Liver (tissue), 3 donors: Measurements from ENCODE around the gene CCBE1.

Source experiments
- ATF3 ChIP-seq: IDR thresholded peaks from 2 replicates; pipeline ENCODE4 v1.6.1; 2016; ENCODE audit warnings: antibody characterized with exemption
- CTCF ChIP-seq: fragments of 150-350 bp; IDR thresholded peaks from 2 replicates; pipeline ENCODE4 v1.5.1; 2017; ENCODE audit warnings: improper control_type of control experiment, low read depth, low read length; ENCODE audit not compliant: missing input control
- FOXA1 ChIP-seq: IDR thresholded peaks from 2 replicates; pipeline ENCODE4 v1.6.1; 2016; ENCODE audit warnings: antibody characterized with exemption
- GABPA ChIP-seq, 2 donors: IDR thresholded peaks in 1 of 2; conservative IDR thresholded peaks in 1 of 2; 2 replicates each; pipeline ENCODE4 v1.6.1; 2016; ENCODE audit warnings: antibody characterized with exemption in 2 of 2, mild to moderate bottlenecking in 1 of 2, moderate library complexity in 1 of 2
- JUND ChIP-seq, 2 donors: IDR thresholded peaks; 2 replicates each; pipeline ENCODE4 v1.6.1; 2016; ENCODE audit warnings: antibody characterized with exemption in 2 of 2
- MAX ChIP-seq: IDR thresholded peaks from 2 replicates; pipeline ENCODE4 v1.6.1; 2016; ENCODE audit warnings: antibody characterized with exemption
- NR2F2 ChIP-seq: IDR thresholded peaks from 2 replicates; pipeline ENCODE4 v1.6.1; 2016; ENCODE audit warnings: antibody characterized with exemption
- RAD21 ChIP-seq, 2 donors: IDR thresholded peaks; 2 replicates each; pipeline ENCODE4 v1.6.1; 2016; ENCODE audit warnings: antibody characterized with exemption in 2 of 2, mild to moderate bottlenecking in 2 of 2
- REST ChIP-seq: IDR thresholded peaks from 2 replicates; pipeline ENCODE4 v1.6.1; 2016; ENCODE audit warnings: antibody characterized with exemption, mild to moderate bottlenecking
- TAF1 ChIP-seq: conservative IDR thresholded peaks from 2 replicates; pipeline ENCODE4 v1.6.1; 2016; ENCODE audit warnings: antibody characterized with exemption, mild to moderate bottlenecking
- YY1 ChIP-seq: IDR thresholded peaks from 2 replicates; pipeline ENCODE4 v1.6.1; 2016; ENCODE audit warnings: antibody characterized with exemption, mild to moderate bottlenecking
- ZBTB33 ChIP-seq: IDR thresholded peaks from 2 replicates; pipeline ENCODE4 v1.6.1; 2016; ENCODE audit warnings: antibody characterized with exemption
- donor health status: healthy.
- donor health status: healthy.

- TF ChIP-seq CTCF (no peak), GABPA (IDR thresholded peaks at IDR 0.05 in 1 of 2, conservative IDR thresholded peaks at IDR 0.05 in 1 of 2) (no peak), RAD21 (IDR thresholded peaks at IDR 0.05) (no peak), TAF1 (no peak), JUND (IDR thresholded peaks at IDR 0.05) (no peak), MAX (no peak), FOXA1 (no peak), REST (no peak), YY1 (no peak), ATF3 (no peak), ZBTB33 (no peak), NR2F2 (no peak)
Observed at GRCh38 chr18:59737776-59738300, 40.6 kb upstream of the CCBE1 start.
